WI38 (cell line): Measurements from ENCODE around the gene MRGPRD.

Experiments used
- H3K4me3 ChIP-seq: 2 replicates; pipeline ENCODE4 v1.5.1; 2011; ENCODE audit warnings: low read depth, mild to moderate bottlenecking, control low read depth, low read length
- CTCF ChIP-seq: IDR thresholded peaks from 2 replicates; pipeline ENCODE4 v1.5.1; 2012; ENCODE audit warnings: low read depth, mild to moderate bottlenecking, control low read depth, low read length

The MRGPRD gene

DNA sequence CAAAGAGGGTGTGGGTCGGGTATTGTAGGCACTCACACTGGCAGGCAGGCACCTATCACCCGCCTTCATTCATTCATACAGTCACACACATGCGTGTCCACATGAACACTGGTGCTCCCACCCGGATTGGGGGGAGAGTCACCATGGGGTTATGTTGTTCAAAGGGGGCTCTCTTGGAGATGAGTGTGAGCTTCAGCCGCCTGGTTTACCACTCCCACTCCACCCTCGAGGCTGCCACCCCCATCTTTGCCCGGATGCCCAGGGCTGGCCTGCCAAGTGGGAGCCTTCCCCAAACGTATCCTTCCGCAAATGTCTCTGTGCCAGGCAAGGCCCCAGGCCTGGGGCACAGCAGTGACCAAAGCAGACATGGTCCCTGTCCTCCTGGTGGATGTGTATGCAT, 22.6 kb downstream of the MRGPRD start:
- H3K4me3 ChIP-seq = no peak overlapping the region
- TF ChIP-seq CTCF = no peak

DNA sequence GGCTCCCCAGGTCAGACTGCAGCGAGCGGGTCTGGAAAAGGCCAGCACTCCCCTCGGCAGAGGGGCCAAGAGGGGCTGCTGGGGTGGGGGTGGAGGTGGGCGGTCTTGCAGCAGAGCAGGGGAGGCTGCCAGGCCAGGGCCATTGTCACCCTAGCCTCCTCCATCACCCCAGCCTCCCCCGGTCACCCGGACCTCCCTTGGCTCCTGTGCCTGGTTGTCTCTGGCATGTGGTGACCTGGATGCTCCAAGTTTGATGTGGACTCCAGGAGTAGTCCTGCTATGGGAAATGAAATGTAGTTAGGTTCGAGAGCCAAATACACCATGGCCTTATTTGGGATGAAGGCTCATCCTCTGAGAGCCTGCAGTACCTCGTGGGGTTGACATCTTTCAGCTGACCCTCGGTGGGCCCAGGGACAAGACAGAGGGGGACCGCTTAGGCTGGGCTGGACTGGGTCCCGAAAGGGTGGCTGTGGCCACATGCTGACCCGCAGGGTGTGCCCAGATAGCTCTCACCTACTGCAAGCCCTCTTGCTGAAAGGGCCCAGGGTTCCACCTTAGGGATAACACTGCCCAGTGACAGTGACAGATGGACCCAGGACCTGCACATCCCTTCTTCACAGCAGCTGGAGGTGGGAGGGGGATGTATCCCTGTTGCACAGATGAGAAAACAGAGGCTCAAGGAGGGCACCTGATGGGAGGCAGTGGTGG, 24.1 kb downstream of the MRGPRD start:
- H3K4me3 ChIP-seq = no peak overlapping the region
- TF ChIP-seq CTCF = no peak

GRCh38 chr11:68956142-68956541, 24.6 kb downstream of the MRGPRD start:
- H3K4me3 ChIP-seq = no peak overlapping the region
- TF ChIP-seq CTCF = peak; percentile 35

- H3K4me3 ChIP-seq = no peak overlapping the region
- TF ChIP-seq CTCF = no peak
These were observed 25.2 kb downstream of the MRGPRD start for GRCh38 chr11:68955607-68955958.

DNA sequence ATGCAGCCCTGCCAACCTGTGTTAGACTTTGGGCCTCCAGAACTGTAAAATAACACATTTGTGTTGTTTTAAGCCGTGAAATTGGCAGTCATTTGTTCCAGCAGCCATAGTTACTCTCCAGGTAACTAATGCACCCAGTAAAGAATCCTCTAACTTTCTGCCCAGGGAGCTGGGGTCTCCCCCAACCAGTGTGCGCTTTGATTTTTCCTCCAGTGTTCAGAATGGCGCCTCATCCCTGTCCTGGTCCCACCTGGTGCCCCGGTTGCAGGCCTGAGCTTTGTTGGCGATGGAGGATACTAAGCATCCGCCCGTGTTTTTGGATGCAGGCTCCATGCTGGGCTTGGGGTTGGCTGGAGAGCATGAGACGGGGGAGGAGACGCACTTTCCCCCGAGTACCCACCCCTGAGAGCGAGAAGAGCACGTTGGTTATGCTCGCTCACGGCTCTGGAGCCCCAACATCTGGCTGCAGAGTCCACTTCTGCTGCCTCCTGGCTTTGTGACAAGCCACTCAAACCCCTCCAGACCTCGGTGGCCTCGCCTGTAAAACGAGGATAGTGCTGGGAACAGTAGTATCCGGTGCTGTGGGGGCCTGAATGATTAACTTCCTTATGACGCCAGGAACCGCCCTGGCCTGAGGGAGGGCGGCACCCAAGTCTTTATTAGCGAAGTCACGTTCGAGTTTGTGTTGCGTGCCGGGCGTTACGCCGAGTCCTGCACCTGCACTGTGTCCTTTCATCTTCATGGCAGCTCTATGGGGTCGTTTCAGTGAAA, 25.8 kb downstream of the MRGPRD start:
- no peak for TF ChIP-seq CTCF
- no peak overlapping the region for H3K4me3 ChIP-seq

- no peak for TF ChIP-seq CTCF
These were observed 30.0 kb downstream of the MRGPRD start for GRCh38 chr11:68950762-68951161.

GRCh38 chr11:68950270-68950669, 30.5 kb downstream of the MRGPRD start:
- H3K4me3 ChIP-seq = no peak overlapping the region
- TF ChIP-seq CTCF = peak; percentile 34

More at GRCh38 chr11:68950762-68951161, 30.0 kb downstream of the MRGPRD start:
- no peak overlapping the region for H3K4me3 ChIP-seq
